SKM-1 (cell line): ENCODE results near the gene NEAT1.
A peak's percentile ranks its signal among the peaks of the same experiment; 100 is the strongest.

Source experiments
- DNase-seq: peaks from one replicate; lab custom pipeline; 2025; ENCODE audit not compliant: unreplicated experiment; lab: John Stamatoyannopoulos, UW

Gene NEAT1

GRCh38 chr11:65479184-65480145 lies 56.9 kb downstream of the NEAT1 start:
- DNase-seq: no peak

GRCh38 chr11:65482306-65482850 lies 59.8 kb downstream of the NEAT1 start:
- DNase-seq: no peak

GRCh38 chr11:65485920-65486219 lies 63.3 kb downstream of the NEAT1 start:
- no peak for DNase-seq

GRCh38 chr11:65486570-65487466 lies 64.2 kb downstream of the NEAT1 start:
- no peak for DNase-seq

- DNase-seq: peak; percentile 88
Observed at GRCh38 chr11:65487467-65488272, 65.1 kb downstream of the NEAT1 start.

- no peak for DNase-seq
Observed at GRCh38 chr11:65488273-65489034, 65.9 kb downstream of the NEAT1 start.

GRCh38 chr11:65489035-65489705 lies 66.6 kb downstream of the NEAT1 start:
- DNase-seq: no peak

GRCh38 chr11:65489706-65490320 lies 67.2 kb downstream of the NEAT1 start:
- no peak for DNase-seq

- no peak for DNase-seq
Observed at GRCh38 chr11:65491163-65491465, 68.5 kb downstream of the NEAT1 start.

- no peak for DNase-seq
Observed at GRCh38 chr11:65491614-65492386, 69.2 kb downstream of the NEAT1 start.

- DNase-seq: no peak
Observed at GRCh38 chr11:65492387-65492636, 69.7 kb downstream of the NEAT1 start.

- peak; percentile 57 for DNase-seq
Observed at GRCh38 chr11:65492637-65493366, 70.2 kb downstream of the NEAT1 start.

- no peak for DNase-seq
Observed at GRCh38 chr11:65493367-65494176, 71.0 kb downstream of the NEAT1 start.
